Astrocyte of the cerebellum (primary cell): ENCODE data around the gene TMEM196.

ENCODE experiments used
- DNase-seq: peaks from one replicate; pipeline ENCODE4 v3.0.0-alpha.2; 2011; ENCODE audit warnings: low read depth
- H3K4me3 ChIP-seq: 2 replicates; pipeline ENCODE4 v1.5.1; 2011; ENCODE audit warnings: mild to moderate bottlenecking, low read depth, low read length, moderate library complexity
- CTCF ChIP-seq: IDR thresholded peaks from 2 replicates; pipeline ENCODE4 v1.5.1; 2012; ENCODE audit warnings: low read length, low read depth, moderate library complexity, mild to moderate bottlenecking; ENCODE audit errors: missing control alignments
- in situ Hi-C: cut with HindIII; loops from 2 replicates; pipeline ENCODE4 v1.10.0; 2017; ENCODE audit warnings: low sequenced_read_pairs

TMEM196 gene

GRCh38 chr7:19715499-19715898, 57.9 kb downstream of the TMEM196 start:
- in situ Hi-C loops, result no loop called here
- H3K4me3 ChIP-seq, result no peak overlapping the region
- DNase-seq, result no peak
- no peak for TF ChIP-seq CTCF

GRCh38 chr7:19713676-19714075, 59.7 kb downstream of the TMEM196 start:
- H3K4me3 ChIP-seq, result no peak overlapping the region
- peak; percentile 51 for TF ChIP-seq CTCF
- in situ Hi-C loops, result no loop called here
- DNase-seq, result peak; percentile 36

- peak overlapping the region; percentile 85 for H3K4me3 ChIP-seq
- TF ChIP-seq CTCF, result no peak
- no peak for DNase-seq
- in situ Hi-C loops, result no loop called here
These were observed 64.2 kb downstream of the TMEM196 start for GRCh38 chr7:19709249-19709578.

GRCh38 chr7:19708397-19709248, 64.8 kb downstream of the TMEM196 start, which contains the start of gene POLR1F:
TSS of gene POLR1F (minus strand) at chr7:19709037. CDS start at chr7:19709016, 21 bp downstream.
- peak; percentile 91 for DNase-seq
- peak; percentile 91 for TF ChIP-seq CTCF
- in situ Hi-C loops, result no loop called here

GRCh38 chr7:19707240-19707639, 66.2 kb downstream of the TMEM196 start:
- no peak for DNase-seq

More at GRCh38 chr7:19708397-19709248, 64.8 kb downstream of the TMEM196 start, which contains the start of gene POLR1F:
- H3K4me3 ChIP-seq, result peak within 1 kb of the TSS; percentile 85

GRCh38 chr7:19705663-19706062, 67.8 kb downstream of the TMEM196 start:
- in situ Hi-C loops, result no loop called here
- TF ChIP-seq CTCF, result no peak
- no peak overlapping the region for H3K4me3 ChIP-seq
- no peak for DNase-seq

More at GRCh38 chr7:19707240-19707639, 66.2 kb downstream of the TMEM196 start:
- H3K4me3 ChIP-seq, result peak overlapping the region; percentile 85
- TF ChIP-seq CTCF, result no peak
- in situ Hi-C loops, result no loop called here
